Stimulated activated CD4-positive, alpha-beta T cell treated with anti-CD3 and anti-CD28 coated beads, Interleukin-1b, Interleukin-23, amount 100 ng/mL, for 4 hours (primary cell): ENCODE measurements around the gene VWDE.

Experiments used
- DNase-seq, 2 donors: peaks; one replicate each; pipeline ENCODE4 v3.0.0-alpha.2; 2020; ENCODE audit warnings: low read depth in 2 of 2

The VWDE gene

GRCh38 chr7:12328888-12329770 lies 74.5 kb downstream of the VWDE start:
- no peak for DNase-seq

GRCh38 chr7:12327922-12328321 lies 75.7 kb downstream of the VWDE start:
- no peak for DNase-seq

GRCh38 chr7:12325646-12326045 lies 78.0 kb downstream of the VWDE start:
- no peak for DNase-seq

- DNase-seq, result no peak
These were observed 80.2 kb downstream of the VWDE start for GRCh38 chr7:12323415-12323814.

- no peak for DNase-seq
These were observed 80.8 kb downstream of the VWDE start for GRCh38 chr7:12322903-12323300.

- peak in 1 of 2 donors; percentile 23 for DNase-seq
These were observed 81.3 kb downstream of the VWDE start for GRCh38 chr7:12322284-12322902.

- no peak for DNase-seq
These were observed 82.5 kb downstream of the VWDE start for GRCh38 chr7:12320987-12321647.

GRCh38 chr7:12320241-12320986 lies 83.3 kb downstream of the VWDE start:
- no peak for DNase-seq

GRCh38 chr7:12317675-12318074 lies 86.0 kb downstream of the VWDE start:
- DNase-seq, result no peak

GRCh38 chr7:12316925-12317324 lies 86.7 kb downstream of the VWDE start:
- no peak for DNase-seq

GRCh38 chr7:12315049-12315448 lies 88.6 kb downstream of the VWDE start:
- no peak for DNase-seq

GRCh38 chr7:12314199-12314598 lies 89.5 kb downstream of the VWDE start:
- no peak for DNase-seq

- DNase-seq, result no peak
These were observed 98.2 kb downstream of the VWDE start for GRCh38 chr7:12305502-12305901.

- no peak for DNase-seq
These were observed 100.2 kb downstream of the VWDE start for GRCh38 chr7:12303495-12303894.

GRCh38 chr7:12303062-12303461 lies 100.6 kb downstream of the VWDE start:
- DNase-seq, result no peak

- no peak for DNase-seq
These were observed 103.2 kb downstream of the VWDE start for GRCh38 chr7:12300415-12300814.

GRCh38 chr7:12299367-12299766 lies 104.3 kb downstream of the VWDE start:
- no peak for DNase-seq

GRCh38 chr7:12297283-12298108 lies 106.2 kb downstream of the VWDE start:
- DNase-seq, result no peak

- DNase-seq, result no peak
These were observed 107.6 kb downstream of the VWDE start for GRCh38 chr7:12296051-12296570.

- DNase-seq, result no peak
These were observed 109.0 kb downstream of the VWDE start for GRCh38 chr7:12294701-12295100.

- no peak for DNase-seq
These were observed 111.8 kb downstream of the VWDE start for GRCh38 chr7:12291870-12292269.
